GM21717 (cell line): Measurements from ENCODE around the gene TMPRSS11F.

Experiments used
- ATAC-seq: cut with Tn5 transposase; IDR thresholded peaks from one replicate; pipeline ENCODE4 v1.9.1; 2021; ENCODE audit warnings: mild to moderate bottlenecking, moderate library complexity; ENCODE audit not compliant: unreplicated experiment

Gene TMPRSS11F

DNA sequence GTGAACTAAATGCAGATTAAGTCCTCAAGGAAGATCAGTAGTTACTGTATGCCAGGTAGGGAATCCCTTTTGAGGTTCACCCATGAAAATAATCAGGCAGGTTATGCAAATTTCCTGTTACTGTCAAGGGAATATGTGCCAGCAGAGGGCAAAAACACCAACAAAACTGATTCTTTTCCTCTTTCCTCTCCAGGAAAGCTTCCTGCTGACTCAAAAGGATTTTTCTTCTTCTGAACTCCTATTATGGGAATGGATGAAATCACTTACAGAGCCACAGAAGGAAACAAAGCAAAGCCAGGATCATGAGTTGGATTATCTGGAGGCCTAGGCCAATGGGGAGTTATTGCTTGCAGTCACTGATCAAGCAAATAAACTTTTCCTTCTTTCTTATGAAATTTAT lies 49.7 kb downstream of the TMPRSS11F start:
- no peak for ATAC-seq

DNA sequence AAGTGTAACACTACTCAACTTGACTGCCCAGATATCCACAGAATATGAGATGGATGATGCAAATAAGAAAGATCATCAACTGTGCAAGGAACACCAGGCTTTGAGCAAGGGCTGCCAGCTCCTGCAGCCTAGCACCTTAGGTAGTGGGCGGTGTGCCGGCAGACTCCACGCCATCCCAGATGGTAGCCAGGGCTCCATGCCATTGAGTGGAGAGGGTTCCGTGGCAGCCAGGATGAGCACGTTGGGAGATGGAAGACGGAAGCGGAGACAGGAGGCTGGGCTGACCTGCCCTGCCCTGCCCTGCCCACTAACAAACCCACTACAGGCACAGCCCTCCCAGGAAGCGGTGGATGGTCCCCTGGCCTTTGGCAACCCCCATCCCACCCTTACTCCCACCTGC lies 51.9 kb downstream of the TMPRSS11F start:
- ATAC-seq = no peak

DNA sequence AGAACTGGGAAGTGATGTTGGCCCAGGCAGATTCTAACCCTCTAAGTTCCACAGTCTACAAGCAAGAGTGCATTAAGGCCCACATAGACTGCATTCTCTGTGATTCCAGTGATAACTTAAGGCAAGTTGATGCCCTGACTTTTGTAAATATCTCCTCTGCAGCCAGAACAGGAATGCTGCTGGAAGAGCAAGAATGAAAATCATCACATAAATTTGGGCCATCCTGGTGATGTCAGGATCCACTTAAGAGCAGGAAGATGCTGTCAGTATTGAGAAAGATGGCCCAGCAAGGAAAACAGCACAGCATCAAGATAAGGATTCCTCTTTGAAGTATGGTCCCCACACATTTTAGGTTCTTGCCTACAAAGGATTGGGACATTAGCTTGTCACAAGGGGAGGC lies 52.4 kb downstream of the TMPRSS11F start:
- no peak for ATAC-seq

DNA sequence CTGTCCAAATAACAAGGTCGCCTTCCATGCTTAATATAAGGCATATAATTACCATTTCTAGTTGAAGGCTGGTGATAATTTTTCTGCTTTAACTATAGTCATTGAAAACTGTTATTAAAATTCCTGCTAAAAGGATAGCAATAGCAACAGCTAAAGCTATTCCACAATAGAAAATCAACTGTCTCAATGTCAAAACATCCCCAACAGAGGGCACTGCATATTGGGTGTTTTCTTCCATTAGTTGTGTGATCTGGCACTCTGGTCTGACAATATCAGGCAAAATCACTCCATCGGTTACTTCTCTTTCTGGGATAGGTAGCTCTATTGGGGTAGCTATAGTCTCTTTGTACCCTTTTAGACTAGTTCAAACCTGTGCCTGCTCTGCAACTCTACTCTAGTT lies 53.5 kb downstream of the TMPRSS11F start:
- no peak for ATAC-seq

DNA sequence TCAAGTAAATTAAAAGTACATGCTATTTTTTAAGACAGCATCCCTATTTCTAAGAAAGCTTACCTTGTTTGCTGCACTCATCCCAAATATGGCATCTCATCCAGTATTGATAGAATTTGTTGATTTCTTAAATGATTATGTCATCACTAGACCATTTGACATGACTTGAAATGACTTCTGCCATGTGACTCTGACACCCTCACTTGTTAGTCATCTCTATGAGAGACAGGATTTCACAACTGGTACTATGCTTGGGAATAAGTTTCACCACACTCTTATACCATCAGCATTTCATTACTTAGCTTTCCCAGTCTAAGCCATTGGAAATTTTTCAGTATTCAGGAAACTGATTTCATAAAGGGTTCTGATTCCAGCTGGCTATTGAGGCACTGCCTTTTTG lies 55.3 kb downstream of the TMPRSS11F start:
- no peak for ATAC-seq

DNA sequence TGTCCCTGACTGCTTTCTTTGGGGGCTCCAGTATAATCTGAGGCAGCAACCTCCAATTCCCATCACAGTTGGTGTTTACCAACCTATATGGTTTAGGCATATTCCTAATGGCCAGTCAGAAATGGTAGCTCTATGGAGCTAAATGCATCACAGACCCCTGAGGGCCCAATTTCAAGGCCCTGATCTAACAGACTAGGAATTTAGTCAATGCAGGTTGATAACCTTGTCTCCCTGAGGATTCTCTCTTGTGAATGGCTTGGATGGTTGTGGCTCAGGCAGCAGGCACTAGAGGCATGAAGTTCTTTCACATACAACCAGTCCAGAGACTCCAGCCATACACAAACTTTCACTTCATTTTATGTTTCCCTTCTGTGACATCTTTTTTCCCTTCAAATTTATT lies 59.4 kb downstream of the TMPRSS11F start:
- no peak for ATAC-seq

DNA sequence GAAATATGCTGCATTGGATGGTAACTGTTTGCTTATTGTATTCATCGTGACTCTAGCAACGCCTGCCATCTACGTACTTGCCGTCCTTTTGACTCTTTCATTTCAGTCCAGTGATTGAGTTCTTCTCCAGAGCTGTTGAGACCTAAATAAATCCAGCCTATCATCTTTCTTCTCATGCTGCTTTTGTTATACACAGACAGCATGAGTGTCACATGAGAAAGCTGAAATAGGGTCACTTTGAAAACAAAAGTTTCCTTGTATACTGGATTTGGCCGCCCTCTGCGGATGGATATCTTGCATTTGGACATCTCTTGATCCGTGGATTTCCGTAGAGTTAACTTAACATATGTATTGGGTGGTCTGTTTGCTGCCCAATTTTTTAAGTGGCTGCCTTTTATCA lies 67.2 kb downstream of the TMPRSS11F start:
- no peak for ATAC-seq

DNA sequence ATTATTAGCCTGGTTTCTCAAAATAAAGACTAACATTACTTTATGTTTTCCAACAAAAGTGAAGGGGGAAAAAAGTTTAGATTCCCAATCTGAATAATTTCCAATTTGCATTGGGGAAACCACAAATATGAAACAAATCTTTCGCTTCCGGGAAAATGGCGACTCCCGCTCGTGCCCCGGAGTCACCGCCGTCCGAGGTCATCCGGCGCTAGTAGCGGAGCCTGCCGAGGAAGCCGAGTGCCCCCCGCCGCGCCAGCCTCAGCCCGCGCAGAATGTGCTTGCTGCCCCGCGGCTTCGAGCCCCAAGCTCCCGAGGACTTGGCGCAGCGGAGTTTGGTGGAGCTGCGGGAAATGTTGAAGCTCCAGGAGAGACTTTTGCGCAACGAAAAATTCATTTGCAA lies 91.4 kb downstream of the TMPRSS11F start:
- no peak for ATAC-seq

DNA sequence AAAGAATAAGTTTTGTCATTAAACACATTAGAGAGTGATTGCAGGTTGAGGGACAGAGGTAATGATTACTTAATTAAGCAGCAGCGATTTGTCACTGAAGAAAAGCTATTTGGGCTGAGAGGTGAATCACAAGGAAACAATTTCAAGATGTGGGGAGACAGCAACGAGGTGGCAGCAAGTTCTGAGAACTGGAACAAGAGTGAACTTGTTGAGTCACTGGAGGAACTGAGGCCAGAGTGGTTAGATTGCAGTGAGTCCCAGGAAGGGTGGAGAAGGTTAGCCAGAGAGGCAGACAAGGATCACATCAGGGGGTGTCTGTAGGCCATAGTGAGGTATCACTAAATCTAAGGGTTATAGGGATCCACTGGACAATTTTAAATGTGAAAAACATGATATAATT lies 108.5 kb downstream of the TMPRSS11F start:
- ATAC-seq = no peak

DNA sequence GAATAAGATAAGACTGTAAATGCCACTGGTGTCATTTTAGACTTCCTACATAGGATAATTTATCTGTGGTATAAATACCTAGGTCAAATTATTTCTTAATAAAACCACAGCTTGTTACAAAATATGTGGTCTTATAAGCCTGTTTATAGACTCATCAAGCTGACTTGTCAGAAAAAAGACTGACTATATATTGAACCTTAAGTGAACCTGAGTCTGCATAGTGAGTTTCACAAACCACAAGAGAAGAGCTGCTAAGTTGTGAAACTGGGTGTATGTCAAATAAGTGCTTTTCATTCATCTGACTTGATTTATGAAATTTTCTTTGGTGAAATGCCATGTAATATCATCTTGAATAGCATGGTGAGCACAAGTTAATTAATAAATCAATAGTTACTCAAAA lies 118.0 kb downstream of the TMPRSS11F start:
- ATAC-seq = no peak
